ENCODE measurements around the gene CCL27.
A peak's percentile ranks its signal among the peaks of the same experiment; 100 is the strongest.

The CCL27 gene

GRCh38 chr9:34624475-34625185, 37.8 kb downstream of the CCL27 start:
- H3K4me3 ChIP-seq (ENCODE audit: low read length in 2 of 2) = no peak overlapping the region

GRCh38 chr9:34623374-34624235, 38.9 kb downstream of the CCL27 start:
- H3K4me3 ChIP-seq (ENCODE audit: low read length in 2 of 2) = no peak overlapping the region
- no peak overlapping the region for H3K27ac ChIP-seq (ENCODE audit: low read length)
- H3K27me3 ChIP-seq (ENCODE audit: control insufficient read depth in 1 of 2, insufficient read depth in 2 of 2, low read length in 2 of 2) = peaks cover 54 to 62% of the 10 kb centered on the region in 2 donors
- no peaks in the 10 kb centered on the region for H3K9me3 ChIP-seq (ENCODE audit: control insufficient read depth in 2 of 2, low read length in 2 of 2)
- H3K9ac ChIP-seq (ENCODE audit: low read length in 2 of 2) = no peak overlapping the region
- no peaks in the 10 kb centered on the region for H3K36me3 ChIP-seq (ENCODE audit: control insufficient read depth in 2 of 2, insufficient read depth in 2 of 2, low read length in 2 of 2)
- peaks cover 27% of the 10 kb centered on the region for H3K4me1 ChIP-seq (ENCODE audit: control insufficient read depth, insufficient read depth, low read length)

More at GRCh38 chr9:34624475-34625185, 37.8 kb downstream of the CCL27 start:
- H3K9me3 ChIP-seq (ENCODE audit: control insufficient read depth in 2 of 2, low read length in 2 of 2) = no peaks in the 10 kb centered on the region
- peaks cover 59 to 71% of the 10 kb centered on the region in 2 donors for H3K27me3 ChIP-seq (ENCODE audit: control insufficient read depth in 1 of 2, insufficient read depth in 2 of 2, low read length in 2 of 2)
- H3K27ac ChIP-seq (ENCODE audit: low read length) = no peak overlapping the region
- H3K4me1 ChIP-seq (ENCODE audit: control insufficient read depth, insufficient read depth, low read length) = peaks cover 31% of the 10 kb centered on the region
- H3K36me3 ChIP-seq (ENCODE audit: control insufficient read depth in 2 of 2, insufficient read depth in 2 of 2, low read length in 2 of 2) = no peaks in the 10 kb centered on the region
- H3K9ac ChIP-seq (ENCODE audit: low read length in 2 of 2) = no peak overlapping the region

DNA sequence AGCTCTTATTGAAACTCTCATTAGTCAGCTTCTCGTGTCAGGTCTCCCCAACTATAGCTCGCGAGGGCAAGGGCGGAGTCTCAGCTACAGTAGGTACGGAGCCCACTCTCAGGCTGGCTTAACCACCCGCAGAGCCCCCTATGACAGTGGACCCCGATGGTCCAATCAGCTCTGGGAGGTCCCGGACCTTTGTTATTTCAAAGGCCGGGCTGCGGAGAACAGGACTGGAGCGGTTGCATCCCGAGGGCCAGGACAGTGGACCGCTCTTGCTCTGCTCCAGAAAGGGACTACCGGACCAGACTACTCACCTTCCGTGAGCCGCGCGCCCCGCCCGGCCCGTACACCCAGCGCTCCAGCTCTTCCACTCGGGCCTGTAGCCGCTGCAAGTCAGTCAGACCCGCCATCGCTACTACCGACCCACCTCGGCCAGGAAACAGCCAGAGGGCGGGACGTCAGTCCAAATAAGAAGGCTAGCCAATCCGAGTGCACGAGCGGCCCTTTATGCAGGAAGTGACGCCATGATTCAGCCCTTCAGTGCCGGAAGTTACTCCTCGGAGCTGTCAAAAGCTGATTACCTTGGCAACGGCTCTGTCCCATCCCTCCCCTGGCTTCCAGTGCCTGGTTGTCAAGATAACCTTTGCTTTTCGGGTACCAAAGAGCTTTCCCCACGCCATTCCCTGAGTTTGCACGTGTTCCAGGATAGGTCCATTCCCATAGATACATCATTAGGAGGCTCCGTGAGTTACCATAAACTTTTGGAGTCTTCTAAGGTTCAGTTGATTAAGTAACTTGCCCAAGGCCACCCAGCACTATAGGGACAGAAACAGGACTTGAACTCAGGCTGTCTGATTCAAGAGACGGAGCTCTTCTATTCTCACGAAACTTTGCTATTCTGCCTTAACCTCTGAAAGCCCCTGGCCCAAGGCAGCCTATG, 42.1 kb downstream of the CCL27 start, which contains the start of gene DCTN3:
TSS of gene DCTN3 (minus strand) at position 435 of the 934 bp plus-strand sequence. CDS start at position 404, 31 bp downstream.
- H3K27ac ChIP-seq (ENCODE audit: low read length) = no peak within 1 kb of the TSS
- peaks cover 22 to 30% of the 10 kb centered on the region in 2 donors for H3K27me3 ChIP-seq (ENCODE audit: control insufficient read depth in 1 of 2, insufficient read depth in 2 of 2, low read length in 2 of 2)
- H3K4me3 ChIP-seq (ENCODE audit: low read length in 2 of 2) = peak within 1 kb of the TSS; percentile 63 to 96
- peak within 1 kb of the TSS; percentile 59 to 86 for H3K9ac ChIP-seq (ENCODE audit: low read length in 2 of 2)
- peaks cover 22% of the 10 kb centered on the region for H3K4me1 ChIP-seq (ENCODE audit: control insufficient read depth, insufficient read depth, low read length)
- H3K36me3 ChIP-seq (ENCODE audit: control insufficient read depth in 2 of 2, insufficient read depth in 2 of 2, low read length in 2 of 2) = peaks cover 19 to 26% of the 10 kb centered on the region in 2 donors
- no peaks in the 10 kb centered on the region for H3K9me3 ChIP-seq (ENCODE audit: control insufficient read depth in 2 of 2, low read length in 2 of 2)

GRCh38 chr9:34615132-34615531, 47.3 kb downstream of the CCL27 start:
- no peaks in the 10 kb centered on the region for H3K9me3 ChIP-seq (ENCODE audit: control insufficient read depth in 2 of 2, low read length in 2 of 2)
- H3K36me3 ChIP-seq (ENCODE audit: control insufficient read depth in 2 of 2, insufficient read depth in 2 of 2, low read length in 2 of 2) = peaks cover 23 to 41% of the 10 kb centered on the region in 2 donors
- no peak overlapping the region for H3K27ac ChIP-seq (ENCODE audit: low read length)
- H3K27me3 ChIP-seq (ENCODE audit: control insufficient read depth in 1 of 2, insufficient read depth in 2 of 2, low read length in 2 of 2) = no peaks in the 10 kb centered on the region
- peaks cover 34% of the 10 kb centered on the region for H3K4me1 ChIP-seq (ENCODE audit: control insufficient read depth, insufficient read depth, low read length)
- H3K9ac ChIP-seq (ENCODE audit: low read length in 2 of 2) = no peak overlapping the region
- H3K4me3 ChIP-seq (ENCODE audit: low read length in 2 of 2) = no peak overlapping the region

DNA sequence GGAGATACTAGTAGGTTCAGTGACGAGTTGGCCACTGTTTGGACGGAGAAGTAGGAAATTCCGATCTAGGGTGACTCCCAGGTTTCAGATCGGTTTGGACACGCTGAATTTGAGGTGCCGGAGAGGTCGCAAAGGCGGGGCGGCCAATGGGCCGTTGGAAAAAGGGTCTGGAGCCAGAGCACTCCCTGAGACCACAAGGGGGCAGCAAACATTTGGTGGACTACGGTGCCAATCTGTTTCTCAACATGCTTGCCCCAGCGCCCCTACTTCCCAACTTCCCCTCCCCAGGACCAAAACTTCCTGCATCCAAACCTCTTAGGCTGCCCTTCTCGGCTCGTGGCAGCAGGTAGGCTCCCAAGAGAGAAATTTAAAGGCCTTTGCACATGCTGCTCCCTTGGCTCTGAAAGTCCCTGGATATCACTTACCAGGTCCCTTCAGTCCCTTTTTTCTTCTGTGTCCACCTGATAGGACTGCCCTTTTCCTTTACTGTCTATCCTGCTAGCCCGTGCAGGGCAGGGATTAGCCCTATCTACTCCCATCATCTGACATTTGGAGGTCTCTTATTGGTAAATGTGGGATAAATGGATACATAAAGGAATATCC, 49.6 kb downstream of the CCL27 start:
- Histone ChIP-seq H3K4me3 (ENCODE audit: low read length in 2 of 2) (peak overlapping the region; percentile 80 to 90), H3K9me3 (ENCODE audit: control insufficient read depth in 2 of 2, low read length in 2 of 2) (no peaks in the 10 kb centered on the region), H3K27ac (ENCODE audit: low read length) (peak overlapping the region; percentile 73), H3K4me1 (ENCODE audit: control insufficient read depth, insufficient read depth, low read length) (peaks cover 26% of the 10 kb centered on the region), H3K36me3 (ENCODE audit: control insufficient read depth in 2 of 2, insufficient read depth in 2 of 2, low read length in 2 of 2) (peaks cover 20 to 38% of the 10 kb centered on the region in 2 donors), H3K27me3 (ENCODE audit: control insufficient read depth in 1 of 2, insufficient read depth in 2 of 2, low read length in 2 of 2) (no peaks in the 10 kb centered on the region), H3K9ac (ENCODE audit: low read length in 2 of 2) (peak overlapping the region; percentile 58 to 95)

Measured in stomach smooth muscle (tissue), 2 donors.